GM12878 (cell line): Measurements from ENCODE around the gene NELL1. TPM values are rescaled to one million over a fixed set of nuclear protein-coding genes. Genes with fewer than 3 reads are reported as not detected.

ENCODE experiments used
- BMI1 ChIP-seq: fragments of 450-650 bp; IDR thresholded peaks from 2 replicates; pipeline ENCODE4 v1.6.1; 2016; ENCODE audit warnings: mild to moderate bottlenecking, moderate library complexity, borderline replicate concordance
- CHD1 ChIP-seq: IDR thresholded peaks from 2 replicates; pipeline ENCODE4 v1.6.1; 2012; ENCODE audit warnings: low read depth, low read length, improper control_type of control experiment
- CHD2 ChIP-seq: IDR thresholded peaks from 2 replicates; pipeline ENCODE4 v1.6.1; 2011; ENCODE audit warnings: low read depth, low read length, improper control_type of control experiment, borderline replicate concordance
- GABPA ChIP-seq: IDR thresholded peaks from 2 replicates; pipeline ENCODE4 v1.6.1; 2014; ENCODE audit warnings: antibody characterized with exemption, low read depth, mild to moderate bottlenecking, inconsistent platforms
- HDAC2 ChIP-seq: fragments of 200-600 bp; sonication (generic); IDR thresholded peaks from 2 replicates; pipeline ENCODE4 v1.6.1; 2017
- JUND ChIP-seq: IDR thresholded peaks from 2 replicates; pipeline ENCODE4 v1.6.1; 2012; ENCODE audit warnings: low read depth, mild to moderate bottlenecking, low read length, improper control_type of control experiment, moderate library complexity
- MYC ChIP-seq: IDR thresholded peaks from 2 replicates; pipeline ENCODE4 v1.6.1; 2011; ENCODE audit warnings: mild to moderate bottlenecking, low read length, moderate library complexity, inconsistent platforms; ENCODE audit not compliant: insufficient read depth, insufficient replicate concordance, insufficient read length, severe bottlenecking
- SIN3A ChIP-seq: IDR thresholded peaks from 2 replicates; pipeline ENCODE4 v1.6.1; 2012; ENCODE audit warnings: low read depth, low read length, improper control_type of control experiment
- polyA plus RNA-seq, 11 experiments: library from polyadenylated mRNA; depleted of rRNA in 4 of 11; unstranded in 6 of 11; stranded (reverse) in 5 of 11; fragments of >200 nt; fragmentation: Nextera tagmentation in 4 of 11; fragmentation: Illumina TruSeq in 1 of 11; extraction: Ambion mirVana in 4 of 11; extraction: Trizol in 1 of 11; gene quantifications; 1 replicate in 1 of 11; 2 replicates in 10 of 11; pipeline versions ENCODE4 v1.2.1 to v1.2.3, GENCODE V29; 2011 to 2016; ENCODE audit warnings: inconsistent platforms in 2 of 11, missing spikeins in 2 of 11, low read depth in 1 of 11
- total RNA-seq, 4 experiments: library from RNA; depleted of rRNA in 3 of 4; stranded (reverse); fragments of >200 nt in 3 of 4; fragmentation: Illumina TruSeq in 1 of 4; extraction: Trizol in 1 of 4; gene quantifications; 2 replicates each; pipeline versions ENCODE4 v1.2.1 to v1.2.3, GENCODE V29; 2013 to 2021
- TF ChIP-seq, protein P1 (sequence below): fragments of 450-650 bp; formaldehyde crosslinking; IDR thresholded peaks from 2 replicates; pipeline ENCODE4 v1.4.0; 2022; ENCODE audit warnings: mild to moderate bottlenecking, moderate library complexity
- TF ChIP-seq, protein P2 (sequence below): IDR thresholded peaks from 2 replicates; pipeline ENCODE4 v1.6.1; 2011; ENCODE audit warnings: mild to moderate bottlenecking, low read depth, low read length, moderate library complexity; ENCODE audit not compliant: insufficient replicate concordance
- TF ChIP-seq, protein P3 (sequence below): fragments of 450-650 bp; IDR thresholded peaks from 2 replicates; pipeline ENCODE4 v1.6.1; 2017; ENCODE audit warnings: mild to moderate bottlenecking

Gene NELL1
- total and polyA plus RNA-seq, 10 of the 15 experiments (the other 5 are each of a cell fraction or from before 2014, with no cell fraction given), result 0.02 to 0.12 TPM; not detected in 8

DNA sequence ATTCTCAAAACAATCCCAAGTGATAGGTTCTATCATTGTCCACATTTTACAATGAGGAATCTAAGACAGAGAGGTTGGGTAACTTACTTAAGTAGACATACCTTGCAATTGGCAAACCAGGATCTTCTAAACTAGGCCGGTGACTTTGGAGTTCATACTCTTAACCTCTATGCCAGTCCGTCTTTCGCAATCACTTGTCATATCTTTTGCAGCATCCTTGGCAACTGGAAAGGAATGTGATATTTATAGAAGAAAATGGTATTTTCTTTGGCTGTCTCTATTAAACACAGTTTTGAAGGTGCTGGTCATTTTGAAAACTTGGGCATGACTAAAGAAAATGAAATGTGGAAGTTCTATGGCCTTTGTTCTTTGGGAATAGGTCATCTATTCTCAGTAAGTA lies 556.5 kb downstream of the NELL1 start (continued):
- TF ChIP-seq, protein P1, sequence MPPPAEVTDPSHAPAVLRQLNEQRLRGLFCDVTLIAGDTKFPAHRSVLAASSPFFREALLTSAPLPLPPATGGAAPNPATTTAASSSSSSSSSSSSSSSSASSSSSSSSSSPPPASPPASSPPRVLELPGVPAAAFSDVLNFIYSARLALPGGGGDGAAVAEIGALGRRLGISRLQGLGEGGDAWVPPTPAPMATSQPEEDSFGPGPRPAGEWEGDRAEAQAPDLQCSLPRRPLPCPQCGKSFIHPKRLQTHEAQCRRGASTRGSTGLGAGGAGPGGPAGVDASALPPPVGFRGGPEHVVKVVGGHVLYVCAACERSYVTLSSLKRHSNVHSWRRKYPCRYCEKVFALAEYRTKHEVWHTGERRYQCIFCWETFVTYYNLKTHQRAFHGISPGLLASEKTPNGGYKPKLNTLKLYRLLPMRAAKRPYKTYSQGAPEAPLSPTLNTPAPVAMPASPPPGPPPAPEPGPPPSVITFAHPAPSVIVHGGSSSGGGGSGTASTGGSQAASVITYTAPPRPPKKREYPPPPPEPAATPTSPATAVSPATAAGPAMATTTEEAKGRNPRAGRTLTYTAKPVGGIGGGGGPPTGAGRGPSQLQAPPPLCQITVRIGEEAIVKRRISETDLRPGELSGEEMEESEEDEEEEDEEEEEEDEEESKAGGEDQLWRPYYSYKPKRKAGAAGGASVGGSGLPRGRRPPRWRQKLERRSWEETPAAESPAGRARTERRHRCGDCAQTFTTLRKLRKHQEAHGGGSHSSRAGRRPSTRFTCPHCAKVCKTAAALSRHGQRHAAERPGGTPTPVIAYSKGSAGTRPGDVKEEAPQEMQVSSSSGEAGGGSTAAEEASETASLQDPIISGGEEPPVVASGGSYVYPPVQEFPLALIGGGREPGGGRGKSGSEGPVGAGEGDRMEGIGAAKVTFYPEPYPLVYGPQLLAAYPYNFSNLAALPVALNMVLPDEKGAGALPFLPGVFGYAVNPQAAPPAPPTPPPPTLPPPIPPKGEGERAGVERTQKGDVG (CRISPR knock-in tag), result no peak
- TF ChIP-seq SIN3A, result no peak
- TF ChIP-seq CHD2, result no peak
- TF ChIP-seq, protein P2, sequence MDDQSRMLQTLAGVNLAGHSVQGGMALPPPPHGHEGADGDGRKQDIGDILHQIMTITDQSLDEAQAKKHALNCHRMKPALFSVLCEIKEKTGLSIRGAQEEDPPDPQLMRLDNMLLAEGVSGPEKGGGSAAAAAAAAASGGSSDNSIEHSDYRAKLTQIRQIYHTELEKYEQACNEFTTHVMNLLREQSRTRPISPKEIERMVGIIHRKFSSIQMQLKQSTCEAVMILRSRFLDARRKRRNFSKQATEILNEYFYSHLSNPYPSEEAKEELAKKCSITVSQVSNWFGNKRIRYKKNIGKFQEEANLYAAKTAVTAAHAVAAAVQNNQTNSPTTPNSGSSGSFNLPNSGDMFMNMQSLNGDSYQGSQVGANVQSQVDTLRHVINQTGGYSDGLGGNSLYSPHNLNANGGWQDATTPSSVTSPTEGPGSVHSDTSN, result no peak
- TF ChIP-seq HDAC2, result no peak
- no peak for TF ChIP-seq GABPA
- no peak for TF ChIP-seq BMI1
- no peak for TF ChIP-seq CHD1
- TF ChIP-seq, protein P3, sequence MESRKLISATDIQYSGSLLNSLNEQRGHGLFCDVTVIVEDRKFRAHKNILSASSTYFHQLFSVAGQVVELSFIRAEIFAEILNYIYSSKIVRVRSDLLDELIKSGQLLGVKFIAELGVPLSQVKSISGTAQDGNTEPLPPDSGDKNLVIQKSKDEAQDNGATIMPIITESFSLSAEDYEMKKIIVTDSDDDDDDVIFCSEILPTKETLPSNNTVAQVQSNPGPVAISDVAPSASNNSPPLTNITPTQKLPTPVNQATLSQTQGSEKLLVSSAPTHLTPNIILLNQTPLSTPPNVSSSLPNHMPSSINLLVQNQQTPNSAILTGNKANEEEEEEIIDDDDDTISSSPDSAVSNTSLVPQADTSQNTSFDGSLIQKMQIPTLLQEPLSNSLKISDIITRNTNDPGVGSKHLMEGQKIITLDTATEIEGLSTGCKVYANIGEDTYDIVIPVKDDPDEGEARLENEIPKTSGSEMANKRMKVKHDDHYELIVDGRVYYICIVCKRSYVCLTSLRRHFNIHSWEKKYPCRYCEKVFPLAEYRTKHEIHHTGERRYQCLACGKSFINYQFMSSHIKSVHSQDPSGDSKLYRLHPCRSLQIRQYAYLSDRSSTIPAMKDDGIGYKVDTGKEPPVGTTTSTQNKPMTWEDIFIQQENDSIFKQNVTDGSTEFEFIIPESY, result no peak
- no peak for TF ChIP-seq JUND
- no peak for TF ChIP-seq MYC
- TF ChIP-seq, all 136 proteins: peak for 0
